Gastrocnemius medialis (tissue), 4 donors: ENCODE data around the gene LONP1.

Experiments
- POLR2A ChIP-seq, 2 donors: fragments of 450-650 bp; IDR thresholded peaks; one replicate each; pipeline ENCODE4 v1.6.1; 2017; ENCODE audit warnings: antibody characterized with exemption in 2 of 2, mild to moderate bottlenecking in 2 of 2, moderate library complexity in 2 of 2
- TF ChIP-seq, protein P1 (sequence below), 5 experiments: fragments of 450-650 bp in 3 of 5; fragments of 200-600 bp in 2 of 5; sonication (generic) in 2 of 5; IDR thresholded peaks in 4 of 5; conservative IDR thresholded peaks in 1 of 5; 1 replicate in 4 of 5; 2 replicates in 1 of 5; pipeline ENCODE4 v1.5.1; 2016 to 2019; ENCODE audit warnings: antibody characterized with exemption in 5 of 5, mild to moderate bottlenecking in 3 of 5, moderate library complexity in 3 of 5

DNA sequence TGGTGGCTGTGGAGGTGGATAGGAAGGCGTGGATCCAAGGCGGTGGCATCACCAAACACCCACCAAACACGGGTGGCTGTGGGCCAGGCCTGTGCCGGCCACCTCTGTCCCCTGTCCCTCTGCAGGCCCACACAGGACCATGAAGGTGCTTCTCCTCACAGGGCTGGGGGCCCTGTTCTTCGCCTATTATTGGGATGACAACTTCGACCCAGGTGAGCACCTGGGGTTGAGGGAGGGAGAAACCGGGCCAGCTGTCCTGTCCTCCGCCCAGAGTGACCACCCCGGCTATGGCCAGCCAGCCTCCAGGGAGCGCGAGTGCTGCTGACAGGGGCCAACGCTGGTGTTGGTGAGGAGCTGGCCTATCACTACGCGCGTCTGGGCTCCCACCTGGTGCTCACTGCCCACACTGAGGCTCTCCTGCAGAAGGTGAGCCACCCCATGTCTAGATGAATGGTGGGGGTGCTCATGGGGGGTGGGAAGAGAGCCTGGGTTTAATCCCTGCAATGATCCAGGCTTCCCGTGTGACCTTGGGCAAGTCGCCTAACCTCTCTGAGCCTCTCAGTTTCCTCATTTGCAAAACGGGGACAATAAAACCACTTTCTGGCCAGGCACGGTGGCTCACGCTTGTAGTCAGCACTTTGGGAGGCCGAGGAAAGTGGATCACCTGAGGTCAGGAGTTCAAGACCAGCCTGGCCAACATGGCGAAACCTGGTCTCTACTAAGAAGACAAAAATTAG is 35.1 kb downstream of the LONP1 start:
- TF ChIP-seq, protein P1, sequence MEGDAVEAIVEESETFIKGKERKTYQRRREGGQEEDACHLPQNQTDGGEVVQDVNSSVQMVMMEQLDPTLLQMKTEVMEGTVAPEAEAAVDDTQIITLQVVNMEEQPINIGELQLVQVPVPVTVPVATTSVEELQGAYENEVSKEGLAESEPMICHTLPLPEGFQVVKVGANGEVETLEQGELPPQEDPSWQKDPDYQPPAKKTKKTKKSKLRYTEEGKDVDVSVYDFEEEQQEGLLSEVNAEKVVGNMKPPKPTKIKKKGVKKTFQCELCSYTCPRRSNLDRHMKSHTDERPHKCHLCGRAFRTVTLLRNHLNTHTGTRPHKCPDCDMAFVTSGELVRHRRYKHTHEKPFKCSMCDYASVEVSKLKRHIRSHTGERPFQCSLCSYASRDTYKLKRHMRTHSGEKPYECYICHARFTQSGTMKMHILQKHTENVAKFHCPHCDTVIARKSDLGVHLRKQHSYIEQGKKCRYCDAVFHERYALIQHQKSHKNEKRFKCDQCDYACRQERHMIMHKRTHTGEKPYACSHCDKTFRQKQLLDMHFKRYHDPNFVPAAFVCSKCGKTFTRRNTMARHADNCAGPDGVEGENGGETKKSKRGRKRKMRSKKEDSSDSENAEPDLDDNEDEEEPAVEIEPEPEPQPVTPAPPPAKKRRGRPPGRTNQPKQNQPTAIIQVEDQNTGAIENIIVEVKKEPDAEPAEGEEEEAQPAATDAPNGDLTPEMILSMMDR (IDR thresholded peaks at IDR 0.05 in 4 of 5, conservative IDR thresholded peaks at IDR 0.05 in 1 of 5) = no peak
- TF ChIP-seq POLR2A (IDR thresholded peaks at IDR 0.05) = no peak
